Testis (tissue), 3 donors: Measurements from ENCODE around the gene TM7SF3. TPM values are rescaled to one million over a fixed set of nuclear protein-coding genes. Genes with fewer than 3 reads are reported as not detected.

Experiments
- DNase-seq: peaks from one replicate; pipeline ENCODE4 v3.0.0-alpha.2; 2019
- H3K27ac ChIP-seq, 2 donors: fragments of 200-600 bp; sonication (generic); one replicate each; pipeline ENCODE4 v1.5.1; 2019
- H3K27me3 ChIP-seq: fragments of 200-600 bp; sonication (generic); one replicate; pipeline ENCODE4 v1.5.1; 2019
- H3K36me3 ChIP-seq: fragments of 200-600 bp; sonication (generic); one replicate; pipeline ENCODE4 v1.5.1; 2017; ENCODE audit warnings: low read depth; ENCODE audit errors: missing control alignments
- H3K4me1 ChIP-seq: fragments of 200-600 bp; sonication (generic); one replicate; pipeline ENCODE4 v1.5.1; 2019
- H3K4me3 ChIP-seq, 2 donors: fragments of 200-600 bp; sonication (generic); one replicate each; pipeline ENCODE4 v1.5.1; 2017 to 2019
- H3K9me3 ChIP-seq: fragments of 200-600 bp; sonication (generic); one replicate; pipeline ENCODE4 v1.5.1; 2017
- CTCF ChIP-seq, 3 experiments: fragments of 450-650 bp in 2 of 3; fragments of 200-600 bp in 1 of 3; sonication (generic) in 1 of 3; IDR thresholded peaks; one replicate each; pipeline ENCODE4 v1.5.1; 2016 to 2019; ENCODE audit warnings: antibody characterized with exemption in 3 of 3, mild to moderate bottlenecking in 2 of 3, moderate library complexity in 1 of 3
- POLR2A ChIP-seq: fragments of 450-650 bp; IDR thresholded peaks from one replicate; pipeline ENCODE4 v1.6.1; 2017; ENCODE audit warnings: antibody characterized with exemption, mild to moderate bottlenecking, moderate library complexity
- WGBS, 2 donors: methylation state at CpG; one replicate each; pipeline ENCODE4 v1.1.5; 2018; 5-methylcytosine and 5-hydroxymethylcytosine counted together
- intact Hi-C: fragments of 100-400 bp; cut with DNase I; formaldehyde crosslinking; loops from one replicate; pipeline ENCODE4 v1.15.1; 2023; ENCODE audit warnings: low total_unique reads
- polyA plus RNA-seq: library from polyadenylated mRNA; stranded (reverse); fragments of 350-450 nt; fragmentation: Illumina TruSeq; extraction: RNeasy Lipid Tissue Mini Kit (QIAGEN cat#74804); gene quantifications from one replicate; pipeline ENCODE4 v1.2.3, GENCODE V29; 2014; ENCODE audit warnings: low read depth, low replicate concordance; ENCODE audit not compliant: insufficient read depth
- total RNA-seq, 2 donors: library from RNA; depleted of rRNA; stranded (reverse); fragments of >200 nt; gene quantifications; one replicate each; pipeline ENCODE4 v1.2.3, GENCODE V29; 2016

The TM7SF3 gene
- total and polyA plus RNA-seq, 3 donors from 2014 or later = 64.4 to 73.1 (median 69.6) TPM

- intact Hi-C loops = no loop called here
- TF ChIP-seq POLR2A = no peak
- no peak for TF ChIP-seq CTCF (IDR thresholded peaks at IDR 0.05)
- 92 to 95% methylated on average over 4 of the region's 4 CpGs for whole genome bisulfite sequencing, 2 donors
- H3K27ac ChIP-seq = no peak overlapping the region
- no peak for DNase-seq
- H3K36me3 ChIP-seq = no peaks in the 10 kb centered on the region
- no peaks in the 10 kb centered on the region for H3K4me1 ChIP-seq
- H3K9me3 ChIP-seq = no peaks in the 10 kb centered on the region
- H3K4me3 ChIP-seq = no peak overlapping the region
- no peaks in the 10 kb centered on the region for H3K27me3 ChIP-seq
Observed at GRCh38 chr12:26991826-26992225, 22.4 kb downstream of the TM7SF3 start.

DNA sequence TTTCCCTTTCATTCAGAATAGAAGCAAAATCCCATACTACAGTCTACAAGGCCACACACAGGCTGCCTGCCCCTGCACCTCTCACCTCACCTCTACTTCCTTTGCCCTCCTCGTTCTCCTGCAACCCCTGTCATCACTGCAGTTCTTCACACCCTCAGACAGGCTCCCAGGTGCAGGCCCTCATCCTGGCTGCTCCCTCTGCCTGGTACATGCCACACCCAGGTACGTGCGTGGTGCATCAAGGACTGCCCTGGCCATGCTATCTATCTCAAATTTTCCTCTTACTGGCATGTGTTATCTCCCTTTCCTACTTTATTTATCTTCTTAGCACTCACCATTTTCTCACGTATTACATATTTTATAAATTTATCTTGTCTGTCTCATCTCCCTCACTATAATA lies 24.3 kb downstream of the TM7SF3 start:
- no peak overlapping the region for H3K4me3 ChIP-seq
- H3K27me3 ChIP-seq = no peaks in the 10 kb centered on the region
- H3K9me3 ChIP-seq = no peaks in the 10 kb centered on the region
- H3K4me1 ChIP-seq = no peaks in the 10 kb centered on the region
- no peak for TF ChIP-seq CTCF (IDR thresholded peaks at IDR 0.05)
- no peak for TF ChIP-seq POLR2A
- WGBS, 2 donors = 79 to 87% methylated on average over 4 of the region's 4 CpGs
- no peak for DNase-seq
- intact Hi-C loops = no loop called here
- H3K27ac ChIP-seq = no peak overlapping the region
- no peaks in the 10 kb centered on the region for H3K36me3 ChIP-seq

DNA sequence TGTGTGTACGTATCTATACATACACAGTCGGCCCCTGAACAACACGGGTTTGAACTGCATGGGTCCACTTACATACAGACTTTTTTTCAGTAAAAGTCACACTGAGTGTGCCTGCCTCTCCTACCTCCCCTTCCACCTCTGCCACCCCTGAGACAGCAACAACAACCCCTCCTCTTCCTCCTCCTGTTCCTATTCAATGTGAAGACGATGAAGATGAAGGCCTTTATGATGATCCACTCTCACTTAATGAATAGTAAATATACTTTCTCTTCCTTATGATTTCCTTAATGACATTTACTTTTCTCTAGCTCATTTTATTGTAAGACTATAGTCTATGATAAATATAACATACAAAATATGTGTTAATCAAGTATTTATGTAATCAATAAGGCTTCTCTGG lies 25.5 kb downstream of the TM7SF3 start:
- no peak for DNase-seq
- intact Hi-C loops = no loop called here

DNA sequence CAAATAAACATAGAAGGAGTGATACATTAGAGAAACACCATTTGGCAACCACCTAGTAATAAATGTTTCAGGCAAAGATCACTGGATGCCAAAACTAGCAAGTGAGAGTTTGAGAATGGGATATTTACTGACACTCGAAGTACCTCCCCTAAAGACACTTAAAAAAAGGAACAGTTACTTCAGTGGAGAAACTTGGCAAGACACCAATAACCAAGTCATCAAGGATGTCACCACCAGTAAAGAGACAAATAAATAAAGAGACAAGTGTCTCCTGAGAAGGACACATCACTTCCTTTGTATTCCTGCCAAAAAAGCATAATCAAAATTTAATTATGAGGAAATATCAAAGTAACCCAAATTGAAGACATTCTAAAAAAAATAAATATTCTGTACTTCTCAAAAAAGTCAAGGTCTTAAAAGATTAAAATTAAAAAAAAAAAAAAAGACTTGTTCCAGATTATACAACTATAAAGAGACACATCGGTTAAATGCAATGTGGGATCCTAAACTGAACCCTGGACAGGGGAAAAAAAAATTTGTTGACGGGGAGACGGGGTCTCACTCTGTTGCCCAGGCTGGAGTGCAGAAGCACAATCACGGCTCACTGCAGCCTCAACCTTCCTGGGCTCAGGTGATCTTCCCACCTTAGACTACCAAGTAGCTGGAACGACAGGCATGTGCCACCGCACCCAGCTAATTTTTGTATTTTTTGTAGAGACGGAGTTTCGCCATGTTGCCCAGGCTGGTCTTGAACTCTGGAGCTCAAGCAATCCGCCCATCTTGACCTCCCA lies 26.4 kb downstream of the TM7SF3 start:
- Histone ChIP-seq H3K27me3 (no peaks in the 10 kb centered on the region), H3K9me3 (no peaks in the 10 kb centered on the region), H3K36me3 (no peaks in the 10 kb centered on the region), H3K4me3 (no peak overlapping the region), H3K27ac (no peak overlapping the region), H3K4me1 (no peaks in the 10 kb centered on the region)
- TF ChIP-seq CTCF (IDR thresholded peaks at IDR 0.05) = no peak
- TF ChIP-seq POLR2A = no peak
- DNase-seq = no peak
- intact Hi-C loops = no loop called here
- 75 to 84% methylated on average over 10 of the region's 10 CpGs for WGBS, 2 donors

More for the DNA sequence above, 25.5 kb downstream of the TM7SF3 start:
- TF ChIP-seq CTCF (IDR thresholded peaks at IDR 0.05) (no peak), POLR2A (no peak)
- Histone ChIP-seq H3K4me1 (no peaks in the 10 kb centered on the region), H3K36me3 (no peaks in the 10 kb centered on the region), H3K27me3 (no peaks in the 10 kb centered on the region), H3K4me3 (no peak overlapping the region), H3K9me3 (no peaks in the 10 kb centered on the region), H3K27ac (no peak overlapping the region)
- 90 to 98% methylated on average over 4 of the region's 4 CpGs for WGBS, 2 donors

DNA sequence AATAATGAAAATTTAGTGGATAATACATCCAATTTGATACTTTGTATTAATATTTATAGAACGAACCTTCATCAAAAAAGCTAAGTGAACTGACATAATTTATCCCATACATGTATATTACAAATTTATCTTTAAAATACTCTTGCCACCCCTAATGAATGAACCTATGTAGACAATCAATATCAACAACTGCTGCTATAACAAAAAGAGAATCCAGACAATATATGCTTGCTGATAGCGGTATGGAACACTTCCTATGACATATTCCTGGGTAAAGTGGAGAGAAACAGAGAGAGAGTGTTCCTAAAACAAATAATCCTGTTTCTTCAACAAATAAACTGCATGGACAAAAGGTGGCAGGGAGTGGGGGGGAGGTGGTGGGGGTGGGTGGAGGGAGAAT lies 31.3 kb downstream of the TM7SF3 start:
- intact Hi-C loops = no loop called here
- no peak overlapping the region for H3K4me3 ChIP-seq
- no peaks in the 10 kb centered on the region for H3K9me3 ChIP-seq
- no peaks in the 10 kb centered on the region for H3K36me3 ChIP-seq
- no peaks in the 10 kb centered on the region for H3K27me3 ChIP-seq
- DNase-seq = no peak
- TF ChIP-seq POLR2A = no peak
- no peak for TF ChIP-seq CTCF (IDR thresholded peaks at IDR 0.05)
- 85 to 88% methylated on average over 2 of the region's 2 CpGs for WGBS, 2 donors
- H3K27ac ChIP-seq = no peak overlapping the region
- H3K4me1 ChIP-seq = no peaks in the 10 kb centered on the region
